GM19467 (cell line): ENCODE data around the gene GPR84.

Experiments used
- ATAC-seq: cut with Tn5 transposase; IDR thresholded peaks from one replicate; pipeline ENCODE4 v1.9.1; 2021; ENCODE audit warnings: mild to moderate bottlenecking, moderate library complexity; ENCODE audit not compliant: unreplicated experiment

Gene GPR84

GRCh38 chr12:54374562-54375258 is 10.4 kb upstream of the GPR84 start:
- no peak for ATAC-seq

- no peak for ATAC-seq
Observed at GRCh38 chr12:54373649-54374561, 9.6 kb upstream of the GPR84 start.

GRCh38 chr12:54372113-54372806 is 8.0 kb upstream of the GPR84 start:
- ATAC-seq: no peak

- no peak for ATAC-seq
Observed at GRCh38 chr12:54371328-54372112, 7.2 kb upstream of the GPR84 start.

GRCh38 chr12:54370171-54370730 is 6.0 kb upstream of the GPR84 start:
- no peak for ATAC-seq

- no peak for ATAC-seq
Observed at GRCh38 chr12:54369597-54370131, 5.4 kb upstream of the GPR84 start.

GRCh38 chr12:54368709-54369596 is 4.7 kb upstream of the GPR84 start:
- peak; percentile 63 for ATAC-seq

GRCh38 chr12:54368025-54368708 is 3.9 kb upstream of the GPR84 start:
- ATAC-seq: peak; percentile 16

GRCh38 chr12:54363618-54364017 is 668 bp downstream of the GPR84 start:
- no peak for ATAC-seq

GRCh38 chr12:54363047-54363446 is 1.2 kb downstream of the GPR84 start:
- ATAC-seq: no peak

- no peak for ATAC-seq
Observed at GRCh38 chr12:54360717-54361456, 3.4 kb downstream of the GPR84 start.

GRCh38 chr12:54359762-54360351 is 4.4 kb downstream of the GPR84 start:
- ATAC-seq: no peak

GRCh38 chr12:54358945-54359761 is 5.1 kb downstream of the GPR84 start:
- peak; percentile 98 for ATAC-seq

- ATAC-seq: no peak
Observed at GRCh38 chr12:54358191-54358944, 5.9 kb downstream of the GPR84 start.

- no peak for ATAC-seq
Observed at GRCh38 chr12:54357506-54358190, 6.6 kb downstream of the GPR84 start.
